ENCODE measurements around the gene GPRC5A.

Gene GPRC5A

DNA sequence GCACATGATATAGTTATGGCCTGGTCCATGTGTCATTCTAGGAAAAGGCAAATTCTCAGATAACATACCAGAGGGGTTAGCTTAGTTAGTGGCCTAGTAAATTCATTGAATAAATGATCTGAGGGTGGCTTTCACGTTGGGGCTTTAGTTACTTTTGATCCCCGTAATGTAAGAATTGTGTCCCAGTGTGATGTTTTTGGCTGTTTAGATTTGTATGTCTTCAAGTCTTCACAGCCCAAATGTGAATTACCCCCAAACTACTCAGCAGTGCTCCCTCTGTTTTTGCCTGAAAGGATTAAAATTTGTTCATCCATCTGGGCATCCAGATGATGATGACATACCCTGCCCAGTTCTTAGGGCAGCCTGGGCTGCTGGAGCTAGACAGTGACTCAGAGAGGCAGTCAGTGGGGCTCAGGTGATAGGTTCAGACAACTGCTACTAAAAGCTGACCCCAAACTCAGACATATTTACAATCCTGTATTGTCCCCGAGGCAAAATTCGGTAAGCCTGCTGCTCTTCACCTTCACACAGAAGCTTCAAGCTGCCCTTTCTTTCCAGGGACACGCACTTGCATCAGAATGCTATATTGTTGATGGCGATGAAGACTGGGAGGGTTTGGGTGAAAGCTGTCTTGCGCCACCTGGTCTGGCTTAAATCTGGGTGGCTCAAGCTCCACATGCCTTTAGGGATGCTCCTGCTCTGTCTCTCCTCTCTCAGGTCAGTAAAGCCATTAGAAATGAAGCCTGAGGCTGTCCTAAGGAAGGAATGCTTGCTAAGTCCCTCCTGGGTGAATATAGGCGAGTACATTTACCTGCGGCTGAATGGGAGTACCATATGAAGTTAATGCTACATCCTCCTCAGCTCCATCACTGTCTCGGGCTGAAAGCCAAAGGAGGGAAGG, 50.3 kb downstream of the GPRC5A start:
- no peak for DNase-seq (ENCODE audit: low read depth in 2 of 2)

DNA sequence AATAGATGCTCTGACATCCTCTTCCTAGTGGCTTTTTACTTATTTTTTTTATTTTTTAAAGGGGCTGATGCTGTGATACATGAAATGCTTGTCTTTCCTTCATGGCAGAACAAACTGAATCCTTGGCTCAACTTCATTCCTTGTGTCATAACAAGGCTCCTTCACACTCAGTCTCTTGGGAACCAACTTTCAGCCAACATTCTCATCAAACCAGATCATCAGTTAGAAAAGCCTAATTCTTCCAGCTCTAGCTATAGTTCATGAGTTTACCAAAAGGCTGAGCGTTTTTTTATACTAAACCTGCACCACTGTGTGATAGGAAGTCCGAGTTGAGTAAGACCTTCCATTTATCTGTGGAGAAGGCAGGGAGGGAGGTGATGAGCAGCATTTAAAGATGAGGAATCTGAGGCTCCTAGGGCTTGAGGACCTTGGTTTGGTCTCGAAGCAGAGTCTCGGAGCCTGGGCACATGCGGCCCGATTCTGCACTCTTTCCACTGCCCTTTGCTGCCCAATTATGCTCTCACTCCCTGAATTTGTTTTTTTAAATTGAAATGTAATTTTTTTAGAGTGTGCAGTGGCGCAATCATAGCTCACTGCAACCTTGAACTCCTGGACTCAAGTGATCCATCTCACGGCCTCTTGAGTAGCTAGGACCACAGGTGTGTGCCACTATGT, 52.4 kb downstream of the GPRC5A start:
- no peak for DNase-seq (ENCODE audit: low read depth in 2 of 2)

DNA sequence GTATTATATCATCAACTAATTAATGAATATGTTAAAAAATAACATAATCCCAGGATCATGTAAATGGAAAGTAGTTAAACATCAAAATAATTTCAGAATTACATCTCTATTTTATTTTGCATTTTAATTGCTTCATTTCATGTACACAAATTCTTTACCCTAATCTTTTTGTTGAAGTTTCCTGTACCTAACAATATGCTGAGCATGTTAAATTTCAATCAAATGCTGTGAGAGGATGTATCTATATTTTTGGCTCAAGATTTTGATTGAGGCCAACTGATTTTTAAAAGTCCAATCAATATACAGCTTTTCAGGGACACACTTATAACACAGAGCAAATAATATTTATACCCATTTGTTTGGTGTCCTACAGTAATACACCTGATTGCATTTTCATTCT, 54.2 kb downstream of the GPRC5A start:
- no peak for DNase-seq (ENCODE audit: low read depth in 2 of 2)

DNA sequence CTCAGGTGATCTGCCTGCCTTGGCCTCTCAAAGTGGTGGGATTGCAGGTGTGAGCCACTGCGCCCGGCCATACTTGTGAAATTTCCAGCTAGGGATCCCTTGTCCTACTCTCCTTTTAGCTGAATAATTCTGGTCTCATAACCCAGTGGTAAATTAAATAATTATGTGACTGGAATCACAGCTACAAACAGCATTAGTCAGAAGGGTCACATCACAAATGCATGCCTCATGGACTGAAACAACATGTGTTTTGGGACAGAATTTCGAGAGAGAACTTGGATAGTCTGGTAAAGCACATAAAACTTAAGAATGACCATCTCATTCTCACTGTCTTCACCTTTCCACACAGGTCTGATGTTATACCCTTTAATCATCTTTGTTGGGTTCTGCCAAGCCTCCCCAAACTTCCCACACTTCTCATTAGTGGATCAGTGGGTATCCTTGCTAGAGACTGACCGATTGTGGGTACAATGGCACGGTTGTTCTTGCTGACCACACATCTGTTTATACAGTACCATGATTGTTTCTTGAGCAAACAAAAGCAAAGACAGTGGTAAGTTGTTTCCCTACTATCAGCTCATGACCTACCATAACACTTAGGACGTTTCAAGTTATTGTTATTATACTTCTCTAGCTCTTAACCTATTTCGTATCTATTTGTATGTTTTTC, 55.5 kb downstream of the GPRC5A start:
- no peak for DNase-seq (ENCODE audit: low read depth in 2 of 2)

DNA sequence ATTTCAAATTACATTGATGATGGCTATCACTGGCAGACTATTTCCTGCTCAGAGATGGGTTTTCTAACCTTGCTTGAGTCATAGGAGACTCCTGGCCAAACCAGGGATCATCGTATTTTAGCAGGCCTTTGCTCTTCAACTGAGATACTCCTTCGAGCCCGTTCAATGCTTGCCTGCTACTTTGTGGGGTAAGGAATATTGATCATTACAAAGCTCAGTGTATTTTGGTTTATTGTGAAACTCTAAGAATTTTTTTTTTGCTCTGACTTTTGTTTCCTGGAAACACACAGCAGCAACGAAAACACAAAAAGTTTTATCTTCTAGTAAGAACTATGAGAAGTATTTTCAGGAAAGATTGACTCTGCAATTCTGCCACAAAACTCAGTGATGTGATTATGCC, 56.5 kb downstream of the GPRC5A start:
- DNase-seq (ENCODE audit: low read depth in 2 of 2), result no peak

DNA sequence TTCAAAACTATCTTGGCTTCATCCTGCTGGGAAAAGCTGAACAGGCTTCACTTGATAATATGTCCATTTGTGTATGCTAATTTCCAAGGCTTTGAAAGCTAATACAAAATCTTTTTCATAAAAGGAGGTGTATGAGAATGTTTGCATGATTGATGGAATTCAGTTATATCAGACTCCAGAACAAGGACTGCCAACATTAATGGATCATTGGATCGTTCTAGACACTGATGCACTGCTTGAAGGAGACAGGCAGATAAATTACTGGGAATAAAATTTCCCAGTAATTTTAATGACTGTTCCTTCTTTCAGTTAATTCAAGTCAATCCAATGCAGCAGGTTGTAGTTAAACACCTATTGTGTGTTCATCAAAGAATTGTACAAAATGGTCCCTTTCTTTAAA, 60.1 kb downstream of the GPRC5A start:
- DNase-seq (ENCODE audit: low read depth in 2 of 2), result no peak

DNA sequence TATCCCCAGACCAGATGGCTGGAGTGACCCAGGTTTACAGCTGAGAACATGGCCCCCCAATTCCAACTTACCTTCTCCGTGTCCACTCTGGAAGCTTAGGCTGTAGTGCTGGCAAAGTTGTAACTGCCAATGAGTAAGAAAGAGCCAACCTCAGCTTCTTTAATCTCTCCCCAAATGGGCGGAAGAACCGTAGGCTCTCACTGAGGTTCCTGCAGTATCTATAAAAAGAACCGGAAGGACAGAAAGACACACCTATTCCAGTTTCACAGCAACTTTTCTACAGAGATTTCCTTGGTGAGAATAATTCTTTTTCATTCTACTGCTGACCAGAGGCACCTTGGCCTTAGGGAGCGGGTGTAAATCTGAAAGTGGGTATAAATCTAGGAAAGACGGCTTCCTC, 60.7 kb downstream of the GPRC5A start, which contains the start of gene GPRC5D:
GPRC5D (minus strand) TSS at position 135 of the 400 bp plus-strand sequence. CDS start 1,786 bp downstream, outside the sequence.
- DNase-seq (ENCODE audit: low read depth in 2 of 2), result no peak

DNA sequence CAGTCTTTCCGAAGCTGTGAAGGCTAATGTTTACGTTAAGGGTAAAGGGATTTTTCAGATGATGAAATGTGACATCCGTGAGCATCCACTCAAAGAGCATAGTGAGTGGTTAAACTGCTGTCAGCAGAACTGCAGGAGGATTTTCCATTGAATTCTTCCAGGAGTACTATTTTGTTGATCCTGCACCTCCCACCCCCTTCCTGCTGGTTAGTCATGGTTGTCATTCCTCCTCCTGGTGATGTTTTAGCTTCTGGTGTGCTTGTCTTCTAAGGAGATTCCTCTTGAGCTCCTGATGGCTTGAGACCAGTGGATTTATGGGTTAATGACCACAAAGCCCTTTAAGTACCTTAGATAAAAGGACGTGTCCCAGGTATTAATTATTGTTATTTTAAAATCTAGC, 63.0 kb downstream of the GPRC5A start:
- no peak for DNase-seq (ENCODE audit: low read depth in 2 of 2)

DNA sequence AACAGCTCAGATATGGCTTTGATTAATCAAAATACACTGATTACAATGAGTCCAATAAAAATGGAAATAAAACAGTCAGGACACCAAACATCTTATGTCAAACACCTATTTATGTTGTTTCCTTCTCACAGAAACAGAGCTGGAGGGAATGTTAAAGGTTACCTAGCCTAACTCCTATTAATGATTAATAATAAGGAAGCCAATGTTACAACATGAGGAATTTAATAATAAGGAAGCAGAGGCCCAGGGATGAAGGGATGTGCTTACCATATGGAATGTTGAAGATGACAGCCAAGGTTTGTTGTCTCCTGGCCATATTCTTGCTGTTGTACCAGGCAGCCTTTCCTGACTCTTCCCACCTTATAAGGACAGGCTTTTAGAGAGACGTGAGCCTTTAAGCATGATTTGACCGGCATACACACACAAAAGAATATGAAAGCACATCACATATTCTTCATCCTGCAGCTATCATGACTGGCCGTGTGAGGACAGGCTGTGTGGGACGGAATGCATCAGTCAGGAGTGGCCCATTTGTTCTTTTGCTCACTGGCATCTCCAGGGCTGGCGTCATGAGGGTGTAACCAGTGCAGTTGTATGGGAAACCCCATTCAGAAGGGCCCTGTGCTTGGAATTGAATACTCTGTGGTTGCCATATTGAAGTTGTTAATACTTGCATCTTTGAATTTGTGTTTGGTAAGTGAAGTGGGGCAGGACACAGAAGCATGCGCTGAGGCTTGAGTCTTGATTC, 63.7 kb downstream of the GPRC5A start:
- no peak for DNase-seq (ENCODE audit: low read depth in 2 of 2)

DNA sequence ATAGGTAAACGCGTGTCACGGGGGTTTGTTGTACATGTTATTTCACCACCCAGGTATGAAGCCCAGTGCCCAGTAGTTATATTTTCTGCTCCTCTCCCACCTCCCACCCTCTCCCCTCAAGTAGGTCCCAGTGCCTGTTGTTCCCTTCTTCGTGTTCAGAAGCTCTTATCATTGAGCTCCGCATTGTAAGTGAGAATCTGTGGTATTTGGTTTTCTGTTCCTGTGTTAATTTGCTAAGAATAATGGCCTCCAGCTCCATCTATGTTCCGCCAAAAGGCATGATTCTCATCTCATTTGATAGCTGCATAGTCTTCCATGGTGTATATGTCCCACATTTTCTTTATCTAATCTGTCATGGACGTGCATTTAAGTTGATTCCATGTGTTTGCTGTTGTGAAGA, 67.5 kb downstream of the GPRC5A start:
- DNase-seq (ENCODE audit: low read depth in 2 of 2), result no peak

DNA sequence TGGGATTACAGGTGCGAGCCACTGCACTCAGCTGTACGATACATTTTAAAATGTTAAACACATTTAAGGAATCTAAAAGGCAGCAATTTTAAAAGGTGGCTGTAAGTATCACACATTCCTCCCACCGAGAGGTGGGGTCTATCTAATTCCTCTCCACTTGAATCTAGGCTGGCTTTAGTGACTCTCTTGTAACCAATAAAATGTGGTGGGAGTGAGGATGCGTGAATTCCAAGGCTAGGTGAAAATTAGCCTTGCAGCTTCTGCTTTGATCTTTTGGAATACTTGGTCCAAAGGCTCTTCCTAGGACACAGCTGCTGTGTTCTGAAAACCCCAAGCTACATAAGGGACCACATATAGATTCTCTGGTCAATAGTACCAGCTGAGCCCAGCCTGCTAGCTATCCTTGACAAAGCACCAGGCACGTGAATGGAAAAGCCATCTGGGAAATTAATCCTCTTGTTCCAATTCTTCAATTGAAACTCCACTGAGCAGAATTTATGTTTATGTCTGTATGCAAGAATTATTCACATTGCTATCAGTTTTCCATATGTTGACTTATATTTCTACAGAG, 69.4 kb downstream of the GPRC5A start:
- no peak for DNase-seq (ENCODE audit: low read depth in 2 of 2)

DNA sequence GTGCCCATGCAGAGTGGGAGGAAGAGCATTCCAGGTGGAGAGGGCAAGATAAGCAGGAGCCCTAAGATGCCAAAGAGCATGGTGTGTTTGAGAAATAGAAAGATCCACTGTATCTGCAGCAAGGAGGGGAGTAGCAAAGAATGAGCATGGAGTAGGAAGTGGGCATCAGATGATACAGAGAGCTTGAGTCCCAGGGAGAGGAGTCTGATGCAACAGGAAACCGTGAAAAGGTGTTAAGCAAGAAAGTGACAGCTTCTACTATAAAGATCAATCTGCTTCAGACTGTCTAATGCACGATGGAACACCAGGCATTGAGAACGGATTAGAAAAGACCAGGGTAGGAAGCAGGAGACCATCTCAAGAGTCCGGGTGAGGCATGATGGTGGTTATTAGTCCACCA, 72.9 kb downstream of the GPRC5A start:
- DNase-seq (ENCODE audit: low read depth in 2 of 2), result no peak

DNA sequence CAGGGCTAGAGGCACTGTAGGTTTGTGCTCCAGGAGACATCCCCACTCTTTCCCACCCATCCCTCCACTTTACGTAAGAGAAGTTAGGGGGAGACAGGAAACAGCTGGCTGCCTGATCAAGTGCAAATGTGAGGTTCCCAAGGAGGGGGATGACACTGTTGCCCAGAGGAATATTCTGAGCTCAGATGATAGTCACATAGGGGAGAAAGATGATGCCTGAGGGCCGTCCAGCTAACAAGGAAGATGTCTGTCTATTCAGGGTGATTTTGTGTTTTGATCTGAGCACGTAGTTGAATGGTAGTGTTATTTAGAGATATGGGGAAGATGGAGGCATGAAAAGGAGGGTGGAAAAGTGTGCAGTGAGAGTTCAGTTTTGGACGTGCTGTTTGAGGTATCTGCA, 74.5 kb downstream of the GPRC5A start:
- no peak for DNase-seq (ENCODE audit: low read depth in 2 of 2)
